HG02759 (cell line): ENCODE results near the gene SELENON.

Experiments
- ATAC-seq: cut with Tn5 transposase; IDR thresholded peaks from one replicate; pipeline ENCODE4 v1.9.1; 2021; ENCODE audit warnings: mild to moderate bottlenecking, moderate library complexity; ENCODE audit not compliant: unreplicated experiment

Gene SELENON

GRCh38 chr1:25769625-25770383 is 30.2 kb upstream of the SELENON start:
- no peak for ATAC-seq

- no peak for ATAC-seq
Measured at GRCh38 chr1:25770541-25771220, 29.3 kb upstream of the SELENON start.

- ATAC-seq = no peak
Measured at GRCh38 chr1:25771221-25772114, 28.5 kb upstream of the SELENON start.

- ATAC-seq = no peak
Measured at GRCh38 chr1:25772164-25772563, 27.8 kb upstream of the SELENON start.

- ATAC-seq = no peak
Measured at GRCh38 chr1:25772692-25773245, 27.2 kb upstream of the SELENON start.

- no peak for ATAC-seq
Measured at GRCh38 chr1:25773441-25774125, 26.4 kb upstream of the SELENON start.

- no peak for ATAC-seq
Measured at GRCh38 chr1:25774206-25774803, 25.7 kb upstream of the SELENON start.

GRCh38 chr1:25774921-25775771 is 24.8 kb upstream of the SELENON start:
- ATAC-seq = no peak

- no peak for ATAC-seq
Measured at GRCh38 chr1:25779388-25779787, 20.6 kb upstream of the SELENON start.

GRCh38 chr1:25779894-25780293 is 20.1 kb upstream of the SELENON start:
- ATAC-seq = no peak

- no peak for ATAC-seq
Measured at GRCh38 chr1:25780318-25781129, 19.5 kb upstream of the SELENON start.

- no peak for ATAC-seq
Measured at GRCh38 chr1:25781130-25781433, 18.9 kb upstream of the SELENON start.

GRCh38 chr1:25782608-25783201 is 17.3 kb upstream of the SELENON start:
- no peak for ATAC-seq

GRCh38 chr1:25784575-25785051 is 15.4 kb upstream of the SELENON start:
- ATAC-seq = no peak

- no peak for ATAC-seq
Measured at GRCh38 chr1:25785333-25786067, 14.5 kb upstream of the SELENON start.

- no peak for ATAC-seq
Measured at GRCh38 chr1:25786887-25787759, 12.9 kb upstream of the SELENON start.
